ENCODE measurements around the gene STAMBPL1. TPM values are rescaled to one million over a fixed set of nuclear protein-coding genes. Genes with fewer than 3 reads are reported as not detected.

Gene STAMBPL1
- total and polyA plus RNA-seq, 10 donors: 6.2 to 49.4 (median 25.6) TPM

- 93 to 100% (median 97%) methylated on average over 2 of the region's 2 CpGs for WGBS, 5 donors
Observed at GRCh38 chr10:88866454-88866853, 13.6 kb upstream of the STAMBPL1 start.

GRCh38 chr10:88870089-88870488 is 10.0 kb upstream of the STAMBPL1 start:
- H3K4me3 ChIP-seq: no peak overlapping the region
- DNase-seq: no peak
- no peak for TF ChIP-seq POLR2A (IDR thresholded peaks at IDR 0.05)
- TF ChIP-seq POLR2AphosphoS5 (IDR thresholded peaks at IDR 0.05): no peak
- TF ChIP-seq, protein P1, sequence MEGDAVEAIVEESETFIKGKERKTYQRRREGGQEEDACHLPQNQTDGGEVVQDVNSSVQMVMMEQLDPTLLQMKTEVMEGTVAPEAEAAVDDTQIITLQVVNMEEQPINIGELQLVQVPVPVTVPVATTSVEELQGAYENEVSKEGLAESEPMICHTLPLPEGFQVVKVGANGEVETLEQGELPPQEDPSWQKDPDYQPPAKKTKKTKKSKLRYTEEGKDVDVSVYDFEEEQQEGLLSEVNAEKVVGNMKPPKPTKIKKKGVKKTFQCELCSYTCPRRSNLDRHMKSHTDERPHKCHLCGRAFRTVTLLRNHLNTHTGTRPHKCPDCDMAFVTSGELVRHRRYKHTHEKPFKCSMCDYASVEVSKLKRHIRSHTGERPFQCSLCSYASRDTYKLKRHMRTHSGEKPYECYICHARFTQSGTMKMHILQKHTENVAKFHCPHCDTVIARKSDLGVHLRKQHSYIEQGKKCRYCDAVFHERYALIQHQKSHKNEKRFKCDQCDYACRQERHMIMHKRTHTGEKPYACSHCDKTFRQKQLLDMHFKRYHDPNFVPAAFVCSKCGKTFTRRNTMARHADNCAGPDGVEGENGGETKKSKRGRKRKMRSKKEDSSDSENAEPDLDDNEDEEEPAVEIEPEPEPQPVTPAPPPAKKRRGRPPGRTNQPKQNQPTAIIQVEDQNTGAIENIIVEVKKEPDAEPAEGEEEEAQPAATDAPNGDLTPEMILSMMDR (IDR thresholded peaks at IDR 0.05 in 8 of 11, conservative IDR thresholded peaks at IDR 0.05 in 3 of 11): no peak

More at GRCh38 chr10:88866454-88866853, 13.6 kb upstream of the STAMBPL1 start:
- H3K4me3 ChIP-seq: no peak overlapping the region
- H3K27ac ChIP-seq: no peak overlapping the region
- intact Hi-C loops (cut with DNase I; ENCODE audit: low total_unique reads): no loop called here
- no peak for DNase-seq
- H3K4me1 ChIP-seq: peaks cover 0 to 1% (median 0%) of the 10 kb centered on the region in 6 donors
- TF ChIP-seq, protein P1 (IDR thresholded peaks at IDR 0.05 in 8 of 11, conservative IDR thresholded peaks at IDR 0.05 in 3 of 11): no peak
- TF ChIP-seq POLR2A (IDR thresholded peaks at IDR 0.05): no peak
- TF ChIP-seq POLR2AphosphoS5 (IDR thresholded peaks at IDR 0.05): no peak
- no peaks in the 10 kb centered on the region for H3K27me3 ChIP-seq (replicated peaks in 1 of 7)
- H3K36me3 ChIP-seq: no peaks in the 10 kb centered on the region
- no peaks in the 10 kb centered on the region for H3K9me3 ChIP-seq

GRCh38 chr10:88873757-88874156 is 6.3 kb upstream of the STAMBPL1 start:
- Histone ChIP-seq H3K36me3 (no peaks in the 10 kb centered on the region), H3K27me3 (replicated peaks in 1 of 7) (no peaks in the 10 kb centered on the region), H3K4me3 (no peak overlapping the region), H3K9me3 (no peaks in the 10 kb centered on the region), H3K4me1 (peaks cover 0 to 9% (median 2%) of the 10 kb centered on the region in 6 donors), H3K27ac (no peak overlapping the region)
- 37 to 49% (median 41%) methylated on average over 2 of the region's 2 CpGs for WGBS, 5 donors
- TF ChIP-seq POLR2AphosphoS5 (IDR thresholded peaks at IDR 0.05) (no peak), POLR2A (IDR thresholded peaks at IDR 0.05) (no peak)
- TF ChIP-seq, protein P1 (IDR thresholded peaks at IDR 0.05 in 8 of 11, conservative IDR thresholded peaks at IDR 0.05 in 3 of 11): no peak
- intact Hi-C loops (cut with DNase I; ENCODE audit: low total_unique reads): no loop called here
- DNase-seq: no peak

More at GRCh38 chr10:88870089-88870488, 10.0 kb upstream of the STAMBPL1 start:
- no peak overlapping the region for H3K27ac ChIP-seq
- no peaks in the 10 kb centered on the region for H3K4me1 ChIP-seq
- H3K9me3 ChIP-seq: no peaks in the 10 kb centered on the region
- H3K27me3 ChIP-seq (replicated peaks in 1 of 7): no peaks in the 10 kb centered on the region
- intact Hi-C loops (cut with DNase I; ENCODE audit: low total_unique reads): no loop called here
- H3K36me3 ChIP-seq: no peaks in the 10 kb centered on the region

DNA sequence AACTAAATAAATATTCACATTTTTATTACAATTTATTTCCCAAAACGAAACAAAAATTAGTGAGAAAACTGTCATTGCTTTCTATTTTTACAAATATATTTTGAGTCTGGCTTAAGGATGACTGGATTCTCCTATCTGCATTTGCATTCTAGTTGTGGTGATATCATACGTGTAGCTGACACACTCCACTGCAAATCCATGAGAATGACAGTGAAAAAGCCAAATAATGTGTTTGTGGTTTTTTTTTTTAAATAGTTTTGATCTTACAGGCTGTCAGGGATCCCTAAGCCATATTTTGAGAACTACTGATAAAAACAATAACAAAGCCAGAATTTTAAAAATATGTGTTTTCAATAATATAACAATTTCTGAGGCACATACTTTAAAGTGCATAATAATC is 5.8 kb upstream of the STAMBPL1 start:
- intact Hi-C loops (cut with DNase I; ENCODE audit: low total_unique reads): no loop called here
- Histone ChIP-seq H3K27me3 (replicated peaks in 1 of 7) (no peaks in the 10 kb centered on the region), H3K27ac (no peak overlapping the region), H3K36me3 (no peaks in the 10 kb centered on the region), H3K4me1 (peaks cover 0 to 14% (median 7%) of the 10 kb centered on the region in 6 donors), H3K9me3 (no peaks in the 10 kb centered on the region), H3K4me3 (no peak overlapping the region)
- TF ChIP-seq POLR2AphosphoS5 (IDR thresholded peaks at IDR 0.05): no peak
- no peak for TF ChIP-seq POLR2A (IDR thresholded peaks at IDR 0.05)
- TF ChIP-seq, protein P1 (IDR thresholded peaks at IDR 0.05 in 8 of 11, conservative IDR thresholded peaks at IDR 0.05 in 3 of 11): no peak
- DNase-seq: no peak
- 84 to 96% (median 90%) methylated on average over 2 of the region's 2 CpGs for WGBS, 5 donors
